Muscle layer of duodenum (tissue), 2 donors: ENCODE data around the gene PITX2.
A peak's percentile ranks its signal among the peaks of the same experiment; 100 is the strongest.

ENCODE experiments used
- H3K27ac ChIP-seq: one replicate; pipeline ENCODE4 v1.7.0; 2013; ENCODE audit warnings: mild to moderate bottlenecking, low read length
- H3K27me3 ChIP-seq: one replicate; pipeline ENCODE4 v1.7.0; 2013; ENCODE audit warnings: low read depth, mild to moderate bottlenecking, control low read depth, low read length
- H3K36me3 ChIP-seq, 2 donors: one replicate each; pipeline ENCODE4 v1.7.0; 2013; ENCODE audit warnings: low read length in 2 of 2, control low read depth in 1 of 2, mild to moderate bottlenecking in 1 of 2; ENCODE audit not compliant: insufficient read depth in 2 of 2, control insufficient read depth in 1 of 2
- H3K4me1 ChIP-seq, 2 donors: one replicate each; pipeline ENCODE4 v1.7.0; 2013; ENCODE audit warnings: low read length in 2 of 2, mild to moderate bottlenecking in 2 of 2, control low read depth in 1 of 2, moderate library complexity in 1 of 2; ENCODE audit not compliant: insufficient read depth in 2 of 2, control insufficient read depth in 1 of 2
- H3K4me3 ChIP-seq, 2 donors: one replicate each; pipeline ENCODE4 v1.7.0; 2013; ENCODE audit warnings: low read length in 2 of 2, low read depth in 1 of 2, mild to moderate bottlenecking in 1 of 2
- H3K9me3 ChIP-seq, 2 donors: one replicate each; pipeline ENCODE4 v1.7.0; 2013; ENCODE audit warnings: low read length in 2 of 2, control low read depth in 1 of 2, mild to moderate bottlenecking in 1 of 2; ENCODE audit not compliant: control insufficient read depth in 1 of 2
- donor health status: healthy.

Gene PITX2

GRCh38 chr4:110622841-110623717 is at the start of gene PITX2:
TSS of gene PITX2 (minus strand) at chr4:110623077. CDS start at chr4:110622460, 617 bp downstream.
- Histone ChIP-seq H3K4me1 (peaks cover 0 to 35% of the 10 kb centered on the region in 2 donors), H3K9me3 (peaks cover 4 to 6% of the 10 kb centered on the region in 2 donors), H3K4me3 (peak within 1 kb of the TSS; percentile 21 to 69), H3K27ac (no peak within 1 kb of the TSS), H3K36me3 (no peaks in the 10 kb centered on the region), H3K27me3 (peaks cover 95% of the 10 kb centered on the region)

DNA sequence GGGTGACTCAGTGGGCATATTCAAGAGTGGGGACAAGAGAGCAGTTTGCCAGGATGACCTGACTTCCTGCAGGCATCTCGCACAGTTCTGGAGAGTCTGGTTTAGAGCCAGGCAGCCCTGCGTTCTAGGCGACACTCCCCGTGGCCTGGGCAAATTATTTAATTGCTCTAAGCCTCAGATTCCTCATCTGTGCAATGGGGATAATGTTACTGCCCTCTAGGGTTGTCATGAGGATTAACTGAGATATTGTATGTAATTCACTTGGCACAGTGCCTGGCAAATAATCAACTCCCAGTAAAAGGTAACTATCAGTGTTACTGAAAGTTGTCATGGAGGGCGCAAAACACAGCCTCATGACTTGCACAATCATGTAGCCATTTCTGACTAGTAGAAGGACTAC is 48.8 kb upstream of the PITX2 start:
- H3K27ac ChIP-seq = no peak overlapping the region
- H3K4me1 ChIP-seq = no peaks in the 10 kb centered on the region
- H3K36me3 ChIP-seq = no peaks in the 10 kb centered on the region
- H3K27me3 ChIP-seq = no peaks in the 10 kb centered on the region
- H3K4me3 ChIP-seq = no peak overlapping the region
- no peaks in the 10 kb centered on the region for H3K9me3 ChIP-seq

- Histone ChIP-seq H3K4me1 (no peaks in the 10 kb centered on the region), H3K36me3 (no peaks in the 10 kb centered on the region), H3K27ac (no peak overlapping the region), H3K27me3 (no peaks in the 10 kb centered on the region), H3K9me3 (no peaks in the 10 kb centered on the region), H3K4me3 (no peak overlapping the region)
These were observed 46.8 kb upstream of the PITX2 start for GRCh38 chr4:110669663-110670062.

DNA sequence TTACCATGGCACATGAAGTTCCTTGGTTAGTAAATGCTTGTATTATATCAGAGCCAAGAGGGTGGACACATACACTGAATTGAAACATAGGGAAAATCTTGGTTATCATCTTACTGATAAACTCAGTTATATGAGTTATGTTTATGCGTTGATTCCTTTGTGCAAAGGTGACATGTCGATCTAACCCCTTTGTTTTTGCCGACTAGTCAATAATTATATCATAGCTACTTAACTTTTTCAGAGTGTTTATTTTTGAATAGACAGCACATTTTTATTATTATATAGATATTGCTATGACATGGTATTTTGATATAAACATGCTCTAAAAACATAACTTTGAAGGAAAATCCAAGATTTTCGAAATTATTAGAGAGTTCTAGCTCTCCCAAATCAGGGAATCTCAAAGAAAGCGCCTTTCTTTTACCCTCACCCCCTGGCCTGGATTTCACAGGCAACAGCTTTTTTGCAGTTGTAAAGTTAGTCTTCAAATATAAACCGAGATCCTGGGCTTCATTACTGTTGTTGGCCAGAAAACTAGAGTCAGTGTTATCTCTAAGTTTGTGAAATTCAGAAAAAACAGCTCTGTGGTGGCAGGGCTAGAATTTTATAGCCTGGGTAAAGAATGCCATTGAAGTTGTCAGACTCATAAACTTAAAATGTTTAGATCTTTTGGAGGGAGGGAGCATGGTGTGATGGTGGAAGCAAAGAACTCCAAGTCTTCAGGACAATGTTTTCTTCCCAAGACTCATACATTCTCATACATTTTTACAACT is 45.8 kb upstream of the PITX2 start:
- Histone ChIP-seq H3K9me3 (no peaks in the 10 kb centered on the region), H3K4me1 (no peaks in the 10 kb centered on the region), H3K27ac (no peak overlapping the region), H3K36me3 (no peaks in the 10 kb centered on the region), H3K4me3 (no peak overlapping the region), H3K27me3 (no peaks in the 10 kb centered on the region)

DNA sequence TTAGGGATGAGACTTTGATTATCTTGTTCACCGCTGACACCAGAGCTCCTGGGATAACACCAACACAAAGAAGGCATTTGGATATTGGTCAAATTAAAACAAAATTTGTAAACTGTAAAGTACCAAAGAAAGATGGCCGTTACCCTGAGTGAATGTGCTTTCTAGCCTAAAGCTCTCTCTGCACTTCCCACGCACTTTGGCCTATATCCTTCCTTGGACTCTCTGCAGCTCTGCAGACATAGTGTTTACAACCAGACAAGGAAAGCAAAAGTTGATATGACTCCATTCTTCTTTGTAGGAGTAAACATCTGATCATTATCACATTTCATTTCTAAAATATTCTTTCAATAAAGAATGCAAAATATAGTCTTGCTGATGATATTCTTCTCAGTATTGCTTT is 44.8 kb upstream of the PITX2 start:
- Histone ChIP-seq H3K36me3 (no peaks in the 10 kb centered on the region), H3K27ac (no peak overlapping the region), H3K27me3 (no peaks in the 10 kb centered on the region), H3K9me3 (no peaks in the 10 kb centered on the region), H3K4me3 (no peak overlapping the region), H3K4me1 (no peaks in the 10 kb centered on the region)

DNA sequence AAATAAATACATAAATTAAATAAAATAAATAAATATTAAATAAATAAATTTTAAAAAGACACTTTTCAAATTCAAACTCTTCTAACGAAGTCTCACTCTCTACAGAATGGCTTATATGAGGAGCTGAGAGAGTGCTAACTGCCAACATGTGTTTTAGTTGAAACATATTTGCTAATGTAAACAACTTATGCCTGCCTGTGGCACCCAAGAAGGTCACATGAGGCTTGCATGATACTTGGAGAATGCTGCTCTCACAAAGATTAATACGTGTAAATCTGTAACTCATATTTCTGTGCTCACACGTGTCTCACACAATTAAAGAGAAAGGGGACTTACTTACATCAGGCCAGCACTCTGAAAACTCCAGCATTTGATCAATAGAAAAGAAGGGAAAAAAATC is 43.2 kb upstream of the PITX2 start:
- no peaks in the 10 kb centered on the region for H3K9me3 ChIP-seq
- no peaks in the 10 kb centered on the region for H3K27me3 ChIP-seq
- H3K36me3 ChIP-seq = no peaks in the 10 kb centered on the region
- H3K4me1 ChIP-seq = no peaks in the 10 kb centered on the region
- H3K4me3 ChIP-seq = no peak overlapping the region
- H3K27ac ChIP-seq = no peak overlapping the region

DNA sequence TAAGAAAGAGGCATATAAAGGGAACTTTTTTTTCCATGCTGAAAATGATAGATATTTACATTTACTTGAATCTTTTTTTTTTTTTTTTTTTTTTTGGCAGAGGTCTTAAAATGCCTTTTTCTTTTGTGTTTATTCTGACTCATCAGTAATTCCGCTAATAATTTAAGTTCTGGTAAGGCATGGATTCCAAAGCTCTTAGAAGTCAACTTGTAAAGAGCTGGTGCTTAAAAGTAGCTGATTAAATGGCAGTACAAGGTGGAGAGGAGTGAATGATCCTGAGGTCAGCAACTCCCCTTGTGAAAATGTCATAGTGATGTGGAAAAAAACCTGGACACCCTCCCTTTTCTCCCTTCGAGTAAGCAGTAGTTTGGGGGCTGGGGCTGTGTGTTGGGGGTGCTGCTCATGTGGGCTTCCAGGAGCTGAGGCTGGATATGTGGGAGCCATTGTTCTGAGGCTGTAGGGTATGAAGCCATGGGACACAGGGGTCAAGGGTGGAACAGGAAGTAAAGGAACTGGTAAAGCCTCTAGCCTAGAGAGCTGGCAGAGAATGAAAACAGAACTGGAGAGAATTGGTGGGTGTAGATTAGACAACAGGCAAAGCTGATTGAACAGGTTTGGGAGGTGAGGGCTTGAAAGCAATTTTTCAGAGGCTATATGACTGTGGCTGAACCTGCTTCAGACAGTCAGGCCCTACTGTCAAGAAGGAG is 41.0 kb upstream of the PITX2 start:
- H3K4me1 ChIP-seq = no peaks in the 10 kb centered on the region
- H3K27ac ChIP-seq = no peak overlapping the region

DNA sequence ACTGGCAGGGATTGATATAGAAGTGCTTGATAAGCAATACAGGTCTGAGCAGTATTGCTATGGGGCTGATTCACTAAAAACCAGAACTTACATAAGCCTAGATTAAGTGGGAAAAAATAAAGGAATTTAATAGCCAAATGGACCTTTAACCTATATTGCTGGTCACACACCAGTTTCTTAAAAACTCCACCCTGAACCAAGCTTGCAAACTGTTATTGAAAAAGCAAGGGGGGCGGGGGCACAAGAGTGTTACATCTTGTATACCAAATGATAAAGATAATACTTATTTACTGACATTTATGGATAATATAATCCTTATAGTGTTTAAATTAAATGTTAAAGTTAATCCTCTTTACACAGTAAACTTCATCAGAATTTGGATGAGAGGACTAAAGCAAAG is 40.3 kb upstream of the PITX2 start:
- no peak overlapping the region for H3K4me3 ChIP-seq
- no peaks in the 10 kb centered on the region for H3K4me1 ChIP-seq
- H3K36me3 ChIP-seq = no peaks in the 10 kb centered on the region
- H3K27me3 ChIP-seq = no peaks in the 10 kb centered on the region
- H3K9me3 ChIP-seq = no peaks in the 10 kb centered on the region
- H3K27ac ChIP-seq = no peak overlapping the region

More for the DNA sequence above, 41.0 kb upstream of the PITX2 start:
- Histone ChIP-seq H3K4me3 (no peak overlapping the region), H3K27me3 (no peaks in the 10 kb centered on the region), H3K9me3 (no peaks in the 10 kb centered on the region), H3K36me3 (no peaks in the 10 kb centered on the region)

GRCh38 chr4:110660755-110661154 is 37.9 kb upstream of the PITX2 start:
- no peaks in the 10 kb centered on the region for H3K36me3 ChIP-seq
- H3K27ac ChIP-seq = no peak overlapping the region
- no peaks in the 10 kb centered on the region for H3K27me3 ChIP-seq
- no peak overlapping the region for H3K4me3 ChIP-seq
- no peaks in the 10 kb centered on the region for H3K9me3 ChIP-seq
- no peaks in the 10 kb centered on the region for H3K4me1 ChIP-seq

DNA sequence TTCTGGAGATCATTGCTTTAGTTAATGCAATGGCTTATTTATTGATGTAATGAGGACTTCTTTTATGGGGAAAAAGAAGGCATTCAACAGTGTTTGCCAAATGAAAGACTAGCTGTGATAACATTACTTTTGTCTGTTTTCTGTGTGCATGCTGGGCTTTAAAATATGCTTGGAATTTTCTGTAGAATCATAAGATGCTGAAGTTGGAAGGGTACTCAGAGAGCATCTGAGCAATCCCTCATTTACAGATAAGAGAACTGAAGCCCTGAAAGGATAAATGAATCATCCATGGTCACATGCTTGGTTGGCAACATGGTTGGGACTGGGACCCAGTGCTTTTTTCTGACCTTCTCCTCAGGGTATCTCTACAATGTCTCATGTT is 31.4 kb upstream of the PITX2 start:
- Histone ChIP-seq H3K9me3 (no peaks in the 10 kb centered on the region), H3K27me3 (no peaks in the 10 kb centered on the region), H3K4me3 (no peak overlapping the region), H3K4me1 (no peaks in the 10 kb centered on the region), H3K27ac (no peak overlapping the region), H3K36me3 (no peaks in the 10 kb centered on the region)
